ENCODE data around the gene COPG1.

The COPG1 gene

GRCh38 chr3:129280183-129280582 is 30.8 kb downstream of the COPG1 start:
- no peak for DNase-seq (ENCODE audit: low spot score)

GRCh38 chr3:129281726-129282125 is 32.3 kb downstream of the COPG1 start:
- DNase-seq (ENCODE audit: low spot score): no peak

- peak; percentile 35 for DNase-seq (ENCODE audit: low spot score)
These were observed 33.4 kb downstream of the COPG1 start for GRCh38 chr3:129282727-129283327.

GRCh38 chr3:129286081-129286480 is 36.7 kb downstream of the COPG1 start:
- no peak for DNase-seq (ENCODE audit: low spot score)

- no peak for DNase-seq (ENCODE audit: low spot score)
These were observed 39.0 kb downstream of the COPG1 start for GRCh38 chr3:129288446-129288845.

- DNase-seq (ENCODE audit: low spot score): peak; percentile 20
These were observed 40.0 kb downstream of the COPG1 start for GRCh38 chr3:129289201-129289921.

DNA sequence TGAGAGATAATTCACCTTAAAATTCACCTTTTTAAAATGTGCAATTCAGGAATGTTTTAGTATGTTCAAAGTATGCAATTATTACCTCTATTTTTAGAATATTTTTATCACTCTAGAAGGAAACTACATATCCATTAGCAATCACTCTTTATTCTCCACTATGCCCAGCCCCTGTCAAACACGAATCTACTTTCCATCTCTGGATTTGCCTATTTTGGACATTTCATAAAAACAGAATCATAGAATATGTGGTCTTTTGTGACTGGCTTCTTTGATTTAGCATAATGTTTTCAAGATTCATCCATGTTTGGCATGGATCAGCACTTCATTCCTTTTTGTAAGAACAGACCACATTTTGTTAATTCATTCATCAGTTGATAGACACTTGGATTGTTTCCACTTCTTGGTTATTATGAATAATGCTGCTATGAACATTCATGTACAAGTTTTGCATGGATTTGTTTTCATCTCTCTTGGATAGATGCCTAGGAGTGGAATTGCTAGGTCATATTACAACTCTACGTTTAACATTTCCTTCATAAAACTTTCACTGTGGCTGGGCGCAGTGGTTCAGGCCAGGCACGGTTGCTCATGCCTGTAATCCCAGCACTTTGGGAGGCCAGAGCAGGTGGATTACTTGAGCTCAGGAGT is 42.0 kb downstream of the COPG1 start:
- no peak for DNase-seq (ENCODE audit: low spot score)

- DNase-seq (ENCODE audit: low spot score): no peak
These were observed 45.9 kb downstream of the COPG1 start for GRCh38 chr3:129295286-129295685.

- DNase-seq (ENCODE audit: low spot score): no peak
These were observed 54.9 kb downstream of the COPG1 start for GRCh38 chr3:129304146-129304961.

DNA sequence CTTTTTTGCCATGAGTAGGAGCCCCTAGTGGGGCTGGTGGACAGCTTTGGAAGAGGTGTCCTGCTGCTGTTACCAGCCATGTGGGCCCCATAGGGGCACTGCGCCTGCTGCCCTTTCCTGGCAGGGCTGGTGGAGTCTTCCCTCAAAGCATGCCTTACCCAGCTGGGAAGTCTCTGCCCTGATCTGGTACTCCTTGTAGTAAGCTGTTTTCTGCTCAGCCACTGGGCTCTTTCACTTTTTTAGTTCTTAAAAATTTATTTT is 55.5 kb downstream of the COPG1 start:
- no peak for DNase-seq (ENCODE audit: low spot score)

DNA sequence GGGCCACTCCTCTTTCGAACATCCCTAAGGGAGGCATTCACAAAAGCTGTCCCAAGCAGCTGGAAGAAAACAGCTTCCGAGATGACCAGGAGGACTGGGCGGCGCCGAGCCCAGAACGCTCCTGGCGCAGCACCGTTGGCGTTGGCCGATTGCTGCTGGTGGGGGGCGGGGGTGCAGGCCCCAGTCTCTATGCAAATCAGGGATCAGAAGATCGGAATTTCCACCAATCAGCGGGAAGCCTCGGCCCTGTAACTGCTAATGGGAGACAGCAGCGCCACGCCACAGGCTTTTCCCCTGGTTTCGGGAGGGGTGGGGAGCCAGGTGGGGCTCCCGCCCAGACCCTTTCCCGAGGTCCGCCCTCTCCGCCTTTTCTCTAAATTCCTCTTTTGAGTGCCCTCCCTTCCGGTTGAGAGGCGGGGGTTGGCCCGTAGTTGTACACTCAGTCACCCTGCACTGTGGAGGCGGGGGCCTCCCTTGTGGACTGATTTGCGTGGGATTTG is 56.2 kb downstream of the COPG1 start:
- peak; percentile 77 for DNase-seq (ENCODE audit: low spot score)

DNA sequence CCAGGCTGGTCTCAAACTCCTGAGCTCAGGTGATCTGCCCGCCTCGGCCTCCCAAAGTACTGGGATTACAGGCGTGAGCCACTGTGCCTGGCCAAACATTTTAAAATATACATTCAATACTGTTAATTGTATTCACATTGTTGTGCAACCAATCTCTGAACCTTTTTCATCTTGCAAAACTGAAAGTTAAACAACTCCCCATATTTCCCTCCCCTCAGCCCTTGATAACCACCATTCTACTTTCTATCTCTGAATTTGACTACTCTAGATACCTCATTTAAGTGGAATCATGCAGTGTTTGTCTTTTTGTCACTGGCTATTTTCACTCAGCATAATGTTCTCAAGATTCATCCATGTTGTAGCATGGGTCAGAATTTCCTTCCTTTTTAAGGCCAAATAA is 59.2 kb downstream of the COPG1 start:
- DNase-seq (ENCODE audit: low spot score): no peak

GRCh38 chr3:129310111-129311011 is 61.0 kb downstream of the COPG1 start:
- DNase-seq (ENCODE audit: low spot score): peak; percentile 65

- DNase-seq (ENCODE audit: low spot score): no peak
These were observed 61.9 kb downstream of the COPG1 start for GRCh38 chr3:129311054-129311902.

- DNase-seq (ENCODE audit: low spot score): no peak
These were observed 62.7 kb downstream of the COPG1 start for GRCh38 chr3:129312021-129312639.

DNA sequence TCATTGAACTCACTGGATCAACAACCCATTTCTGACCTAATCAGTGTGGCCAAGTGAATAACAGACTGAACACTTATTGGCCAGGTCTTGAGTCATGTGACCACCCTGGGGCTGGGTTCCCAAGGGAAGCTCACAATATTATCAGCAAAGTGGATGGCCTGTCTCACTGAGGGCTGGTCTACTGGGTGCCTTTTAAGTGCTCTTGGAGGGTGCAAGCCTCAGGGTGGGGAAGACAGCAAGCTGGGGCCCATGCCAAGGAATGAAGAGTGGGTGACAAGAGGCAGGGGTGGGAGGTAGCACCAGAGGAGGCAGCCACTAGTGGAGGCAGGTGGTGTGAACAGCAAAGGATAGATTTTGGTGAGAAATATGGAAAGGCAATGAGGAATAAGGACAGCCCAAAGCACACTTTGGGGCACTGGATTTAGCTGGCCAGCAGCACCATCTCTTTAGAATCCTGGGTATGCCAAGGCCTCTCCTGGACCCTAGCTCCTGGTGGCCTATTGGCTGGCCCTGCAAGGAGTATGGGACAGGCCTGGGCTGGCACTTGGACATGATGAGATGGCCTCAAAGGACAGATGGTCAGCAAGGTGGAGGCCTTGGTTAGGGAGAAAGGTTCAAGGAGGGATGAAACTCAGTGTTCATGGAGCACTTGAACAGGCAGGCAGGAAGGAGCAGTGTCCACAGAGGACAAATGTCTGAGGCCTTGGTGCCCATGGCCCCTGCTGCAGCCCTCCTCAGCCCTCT is 63.4 kb downstream of the COPG1 start:
- no peak for DNase-seq (ENCODE audit: low spot score)

- no peak for DNase-seq (ENCODE audit: low spot score)
These were observed 63.9 kb downstream of the COPG1 start for GRCh38 chr3:129313415-129313664.

DNA sequence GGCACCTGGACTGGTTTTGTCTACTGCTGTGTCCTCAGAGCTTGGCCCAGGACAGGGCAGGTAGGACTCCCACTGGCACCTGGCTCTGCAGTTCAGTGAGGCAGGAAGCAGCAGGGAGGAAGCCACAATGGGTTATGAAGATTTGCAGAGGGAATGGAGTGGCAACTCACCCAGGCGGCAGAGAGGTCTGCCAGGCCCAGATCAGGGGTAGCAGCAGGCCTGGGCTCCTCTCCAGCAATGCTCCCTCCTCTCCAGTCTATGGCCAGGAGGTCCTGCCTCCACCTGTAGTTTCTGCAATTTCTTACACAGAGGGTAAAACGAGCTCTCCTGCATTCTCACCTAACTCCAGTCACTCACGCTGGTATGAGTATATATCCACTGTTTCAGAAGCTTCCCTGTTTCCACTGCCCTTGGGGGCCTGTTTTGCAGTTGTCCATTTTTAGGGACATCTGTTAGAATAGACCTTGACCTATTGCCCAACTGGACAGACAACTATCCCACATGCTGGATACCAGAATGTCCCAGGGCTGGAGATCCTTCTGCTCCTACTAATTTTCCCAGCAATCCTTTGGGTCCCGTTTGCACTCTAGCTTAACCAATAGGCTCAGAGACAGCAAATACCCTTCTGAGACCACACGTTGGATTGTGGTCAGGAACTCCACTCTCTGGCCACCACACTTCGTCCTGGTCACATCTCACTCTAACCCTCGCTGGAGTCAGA is 64.4 kb downstream of the COPG1 start:
- peak; percentile 46 for DNase-seq (ENCODE audit: low spot score)

All from kidney tubule cell (primary cell).